ENCODE measurements around the gene PIP5K1A.

GRCh38 chr1:151237678-151238466 is 39.5 kb downstream of the PIP5K1A start:
- no peak for TF ChIP-seq POLR2A (IDR thresholded peaks at IDR 0.05)
- TF ChIP-seq, protein P1, sequence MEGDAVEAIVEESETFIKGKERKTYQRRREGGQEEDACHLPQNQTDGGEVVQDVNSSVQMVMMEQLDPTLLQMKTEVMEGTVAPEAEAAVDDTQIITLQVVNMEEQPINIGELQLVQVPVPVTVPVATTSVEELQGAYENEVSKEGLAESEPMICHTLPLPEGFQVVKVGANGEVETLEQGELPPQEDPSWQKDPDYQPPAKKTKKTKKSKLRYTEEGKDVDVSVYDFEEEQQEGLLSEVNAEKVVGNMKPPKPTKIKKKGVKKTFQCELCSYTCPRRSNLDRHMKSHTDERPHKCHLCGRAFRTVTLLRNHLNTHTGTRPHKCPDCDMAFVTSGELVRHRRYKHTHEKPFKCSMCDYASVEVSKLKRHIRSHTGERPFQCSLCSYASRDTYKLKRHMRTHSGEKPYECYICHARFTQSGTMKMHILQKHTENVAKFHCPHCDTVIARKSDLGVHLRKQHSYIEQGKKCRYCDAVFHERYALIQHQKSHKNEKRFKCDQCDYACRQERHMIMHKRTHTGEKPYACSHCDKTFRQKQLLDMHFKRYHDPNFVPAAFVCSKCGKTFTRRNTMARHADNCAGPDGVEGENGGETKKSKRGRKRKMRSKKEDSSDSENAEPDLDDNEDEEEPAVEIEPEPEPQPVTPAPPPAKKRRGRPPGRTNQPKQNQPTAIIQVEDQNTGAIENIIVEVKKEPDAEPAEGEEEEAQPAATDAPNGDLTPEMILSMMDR (IDR thresholded peaks at IDR 0.05): no peak

All from adrenal gland (tissue), 5 donors.